Lung (tissue), 13 donors: Measurements from ENCODE around the gene PLCB3. TPM values are rescaled to one million over a fixed set of nuclear protein-coding genes. Genes with fewer than 3 reads are reported as not detected.

ENCODE experiments used
- ATAC-seq: fragments of 200-7000 bp; cut with Tn5 transposase; one replicate; pipeline ENCODE4 v1.9.1; 2020; ENCODE audit warnings: moderate number of reproducible peaks; ENCODE audit not compliant: insufficient read depth, low FRiP score
- DNase-seq, 3 donors: peaks; one replicate each; pipeline ENCODE4 v3.0.0-alpha.2; 2013 to 2017
- H3K27ac ChIP-seq, 2 donors: one replicate each; pipeline ENCODE4 v1.5.1; 2013; ENCODE audit warnings: mild to moderate bottlenecking in 2 of 2, moderate library complexity in 2 of 2, control low read depth in 1 of 2, inconsistent platforms in 1 of 2, low read depth in 1 of 2, low read length in 1 of 2
- H3K27me3 ChIP-seq, 3 donors: one replicate each; pipeline ENCODE4 v1.5.1; 2013; ENCODE audit warnings: low read length in 2 of 3; ENCODE audit not compliant: control insufficient read depth in 3 of 3, insufficient read depth in 3 of 3
- H3K36me3 ChIP-seq, 4 donors: one replicate each; pipeline ENCODE4 v1.5.1; 2013; ENCODE audit warnings: low read length in 4 of 4, mild to moderate bottlenecking in 1 of 4, moderate library complexity in 1 of 4; ENCODE audit not compliant: control insufficient read depth in 4 of 4, insufficient read depth in 4 of 4
- H3K4me1 ChIP-seq, 5 donors: one replicate each; pipeline ENCODE4 v1.5.1; 2013; ENCODE audit warnings: low read length in 5 of 5, mild to moderate bottlenecking in 2 of 5, moderate library complexity in 1 of 5; ENCODE audit not compliant: control insufficient read depth in 5 of 5, insufficient read depth in 5 of 5
- H3K4me3 ChIP-seq: one replicate; pipeline ENCODE4 v1.5.1; 2013; ENCODE audit warnings: mild to moderate bottlenecking, control low read depth, moderate library complexity
- H3K9ac ChIP-seq, 2 donors: one replicate each; pipeline ENCODE4 v1.5.1; 2013; ENCODE audit warnings: low read length in 2 of 2, control low read depth in 1 of 2; ENCODE audit not compliant: insufficient read depth in 1 of 2
- H3K9me3 ChIP-seq, 4 donors: one replicate each; pipeline ENCODE4 v1.5.1; 2013; ENCODE audit warnings: low read length in 3 of 4, mild to moderate bottlenecking in 1 of 4, moderate library complexity in 1 of 4; ENCODE audit not compliant: control insufficient read depth in 4 of 4, insufficient read depth in 3 of 4
- CTCF ChIP-seq: IDR thresholded peaks from 2 replicates; pipeline ENCODE4 v1.5.1; 2012; ENCODE audit warnings: mild to moderate bottlenecking; ENCODE audit errors: control extremely low read depth, extremely low read depth
- WGBS, 2 donors: extraction: QIAGEN DNeasy Blood & Tissue Kit; methylation state at CpG; one replicate each; pipeline ENCODE4 v1.1.7; 2013; 5-methylcytosine and 5-hydroxymethylcytosine counted together
- polyA plus RNA-seq, 2 donors: library from polyadenylated mRNA; stranded (reverse); fragments of 200-250 nt; gene quantifications; one replicate each; pipeline ENCODE4 v1.2.1, GENCODE V29; 2013
- small RNA-seq: library from RNA; depleted of rRNA; stranded (forward); fragments of <200 nt; gene quantifications from one replicate; pipeline ENCODE3, GENCODE V24; 2014; ENCODE audit warnings: low replicate concordance
- total RNA-seq, 2 donors: library from RNA; depleted of rRNA in 1 of 2; stranded (reverse); fragments of >200 nt in 1 of 2; gene quantifications; one replicate each; pipeline ENCODE4 v1.2.1, GENCODE V29; 2014 to 2021
- donor health status: control.
- donor health status: control.
- donor health status: Bipolar disorder and iron deficiency.
- donor health status: healthy.
- donor health status: DM: yes; HTN: yes; CAD: no.

Gene PLCB3
- total and polyA plus RNA-seq, 4 donors: 15.0 to 32.0 (median 17.6) TPM

GRCh38 chr11:64316672-64317324 is 65.5 kb downstream of the PLCB3 start:
- ATAC-seq (no peak), DNase-seq (no peak)
- Histone ChIP-seq H3K9me3 (no peaks in the 10 kb centered on the region), H3K27me3 (no peaks in the 10 kb centered on the region), H3K27ac (peak overlapping the region; percentile 93 to 97), H3K4me1 (peaks cover 0 to 16% (median 3%) of the 10 kb centered on the region in 5 donors), H3K4me3 (peak overlapping the region; percentile 77), H3K9ac (peak overlapping the region; percentile 73 to 82), H3K36me3 (peaks cover 0 to 28% (median 6%) of the 10 kb centered on the region in 4 donors)
- TF ChIP-seq CTCF: no peak
- WGBS, 2 donors: 5 to 9% methylated on average over 32 of the region's 32 CpGs

GRCh38 chr11:64317325-64317960 is 66.1 kb downstream of the PLCB3 start, which contains the start of gene TRMT112:
TSS of gene TRMT112 (minus strand) at chr11:64317559. CDS start at chr11:64317526, 33 bp downstream.
- H3K9ac ChIP-seq: peak within 1 kb of the TSS; percentile 74 to 82
- TF ChIP-seq CTCF: no peak
- no peaks in the 10 kb centered on the region for H3K27me3 ChIP-seq
- WGBS, 2 donors: 0% methylated on average over 43 of the region's 43 CpGs
- peak; percentile 97 to 99 (median 99) for DNase-seq
- H3K4me1 ChIP-seq: peaks cover 0 to 16% (median 3%) of the 10 kb centered on the region in 5 donors
- peak within 1 kb of the TSS; percentile 93 to 97 for H3K27ac ChIP-seq
- H3K9me3 ChIP-seq: no peaks in the 10 kb centered on the region
- peaks cover 0 to 32% (median 6%) of the 10 kb centered on the region in 4 donors for H3K36me3 ChIP-seq
- H3K4me3 ChIP-seq: peak within 1 kb of the TSS; percentile 77
- ATAC-seq: peak; percentile 78

GRCh38 chr11:64317961-64318765 is 66.8 kb downstream of the PLCB3 start, which contains the start of gene PRDX5:
TSS of gene PRDX5 (plus strand) at chr11:64318121. CDS start at chr11:64318216, 95 bp downstream.
- H3K36me3 ChIP-seq: peaks cover 0 to 37% (median 6%) of the 10 kb centered on the region in 4 donors
- peak within 1 kb of the TSS; percentile 77 for H3K4me3 ChIP-seq
- no peak for TF ChIP-seq CTCF
- peaks cover 0 to 16% (median 3%) of the 10 kb centered on the region in 5 donors for H3K4me1 ChIP-seq
- 0% methylated on average over 55 to 61 of the region's 61 CpGs for WGBS, 2 donors
- peak; percentile 98 to 99 (median 98) for DNase-seq
- peak within 1 kb of the TSS; percentile 74 to 82 for H3K9ac ChIP-seq
- peak within 1 kb of the TSS; percentile 93 to 97 for H3K27ac ChIP-seq
- no peaks in the 10 kb centered on the region for H3K27me3 ChIP-seq
- no peaks in the 10 kb centered on the region for H3K9me3 ChIP-seq
- ATAC-seq: peak; percentile 89

Small RNA genes within 50 kb of the gene (small RNA-seq; reads per million reads assigned to genes)
- not detected for gene RF00019

Other genes with a start within 250 kb of the PLCB3 start
- under 1 TPM; 0.18 to 0.34 TPM for gene FLRT1, start 215.6 kb upstream of the PLCB3 start, total RNA-seq
- gene FLRT1, start 215.6 kb upstream of the PLCB3 start, polyA plus RNA-seq: under 1 TPM; 0.02 to 0.06 TPM
- gene MACROD1, start 85.4 kb upstream of the PLCB3 start, total RNA-seq: 10 to 100 TPM; 13.6 to 24.5 TPM
- 10 to 100 TPM in 1 of 2 donors, 1 to 10 TPM in 1; 9.9 to 70.0 TPM for gene MACROD1, start 85.4 kb upstream of the PLCB3 start, polyA plus RNA-seq
- 100 to 1,000 TPM; 107 to 122 TPM for gene STIP1, start 65.4 kb upstream of the PLCB3 start, total RNA-seq
- gene STIP1, start 65.4 kb upstream of the PLCB3 start, polyA plus RNA-seq: 10 to 100 TPM; 75.9 to 82.1 TPM
- gene FERMT3, start 44.8 kb upstream of the PLCB3 start, total RNA-seq: 100 to 1,000 TPM in 1 of 2 donors, 10 to 100 TPM in 1; 17.4 to 102 TPM
- gene FERMT3, start 44.8 kb upstream of the PLCB3 start, polyA plus RNA-seq: 100 to 1,000 TPM in 1 of 2 donors, 10 to 100 TPM in 1; 67.3 to 182 TPM
- gene TRPT1, start 25.3 kb upstream of the PLCB3 start, total RNA-seq: 10 to 100 TPM; 18.3 to 34.0 TPM
- 10 to 100 TPM; 34.6 to 62.5 TPM for gene TRPT1, start 25.3 kb upstream of the PLCB3 start, polyA plus RNA-seq
- 10 to 100 TPM; 23.7 to 90.2 TPM for gene NUDT22, start 25.3 kb upstream of the PLCB3 start, total RNA-seq
- 10 to 100 TPM; 62.0 to 67.8 TPM for gene NUDT22, start 25.3 kb upstream of the PLCB3 start, polyA plus RNA-seq
- 10 to 100 TPM; 22.7 to 34.1 TPM for gene DNAJC4, start 21.0 kb upstream of the PLCB3 start, total RNA-seq
- 10 to 100 TPM; 34.6 to 58.4 TPM for gene DNAJC4, start 21.0 kb upstream of the PLCB3 start, polyA plus RNA-seq
- 100 to 1,000 TPM in 1 of 2 donors, 10 to 100 TPM in 1; 37.8 to 124 TPM for gene VEGFB, start 16.9 kb upstream of the PLCB3 start, total RNA-seq
- gene VEGFB, start 16.9 kb upstream of the PLCB3 start, polyA plus RNA-seq: 100 to 1,000 TPM in 1 of 2 donors, 10 to 100 TPM in 1; 43.7 to 115 TPM
- gene FKBP2, start 10.4 kb upstream of the PLCB3 start, total RNA-seq: 10 to 100 TPM; 65.2 to 93.0 TPM
- gene FKBP2, start 10.4 kb upstream of the PLCB3 start, polyA plus RNA-seq: 100 to 1,000 TPM; 207 to 397 TPM
- gene PPP1R14B, start 4.6 kb upstream of the PLCB3 start, total RNA-seq: 100 to 1,000 TPM in 1 of 2 donors, 10 to 100 TPM in 1; 28.2 to 185 TPM
- gene PPP1R14B, start 4.6 kb upstream of the PLCB3 start, polyA plus RNA-seq: 100 to 1,000 TPM; 119 to 241 TPM
- gene BAD, start 33.1 kb downstream of the PLCB3 start, total RNA-seq: 10 to 100 TPM; 69.5 to 74.1 TPM
- 100 to 1,000 TPM in 1 of 2 donors, 10 to 100 TPM in 1; 77.0 to 127 TPM for gene BAD, start 33.1 kb downstream of the PLCB3 start, polyA plus RNA-seq
- gene GPR137, start 34.3 kb downstream of the PLCB3 start, total RNA-seq: 10 to 100 TPM; 14.5 to 59.1 TPM
- 10 to 100 TPM; 22.8 to 32.2 TPM for gene GPR137, start 34.3 kb downstream of the PLCB3 start, polyA plus RNA-seq
- not detected for gene KCNK4, start 39.8 kb downstream of the PLCB3 start, total RNA-seq
- under 1 TPM in 1 of 2 donors, not detected in 1; 0.09 TPM for gene KCNK4, start 39.8 kb downstream of the PLCB3 start, polyA plus RNA-seq
- under 1 TPM in 1 of 2 donors, not detected in 1; 0.67 TPM for gene CATSPERZ, start 48.8 kb downstream of the PLCB3 start, total RNA-seq
- under 1 TPM; 0.31 to 0.98 TPM for gene CATSPERZ, start 48.8 kb downstream of the PLCB3 start, polyA plus RNA-seq
- 10 to 100 TPM; 10.8 to 78.3 TPM for gene ESRRA, start 54.0 kb downstream of the PLCB3 start, total RNA-seq
- 10 to 100 TPM; 67.7 to 88.4 TPM for gene ESRRA, start 54.0 kb downstream of the PLCB3 start, polyA plus RNA-seq
- 100 to 1,000 TPM; 154 to 173 TPM for gene TRMT112, start 66.0 kb downstream of the PLCB3 start, total RNA-seq
- 100 to 1,000 TPM; 237 to 484 TPM for gene TRMT112, start 66.0 kb downstream of the PLCB3 start, polyA plus RNA-seq
- gene PRDX5, start 66.6 kb downstream of the PLCB3 start, total RNA-seq: 100 to 1,000 TPM; 165 to 306 TPM
- gene PRDX5, start 66.6 kb downstream of the PLCB3 start, polyA plus RNA-seq: 100 to 1,000 TPM; 443 to 777 TPM
- gene CCDC88B, start 88.7 kb downstream of the PLCB3 start, total RNA-seq: 10 to 100 TPM; 13.6 to 32.7 TPM
- gene CCDC88B, start 88.7 kb downstream of the PLCB3 start, polyA plus RNA-seq: 10 to 100 TPM; 54.2 to 56.8 TPM
- gene RPS6KA4, start 107.6 kb downstream of the PLCB3 start, total RNA-seq: 10 to 100 TPM; 25.3 to 53.8 TPM
- 10 to 100 TPM; 30.0 to 40.9 TPM for gene RPS6KA4, start 107.6 kb downstream of the PLCB3 start, polyA plus RNA-seq